NOMO-1 treated with dmso at 0.1 percent for 144 hours (cell line): ENCODE data around the gene IMPDH2.

ENCODE experiments used
- DNase-seq: peaks from one replicate; lab custom pipeline; 2025; ENCODE audit not compliant: unreplicated experiment; lab: John Stamatoyannopoulos, UW

The IMPDH2 gene

DNA sequence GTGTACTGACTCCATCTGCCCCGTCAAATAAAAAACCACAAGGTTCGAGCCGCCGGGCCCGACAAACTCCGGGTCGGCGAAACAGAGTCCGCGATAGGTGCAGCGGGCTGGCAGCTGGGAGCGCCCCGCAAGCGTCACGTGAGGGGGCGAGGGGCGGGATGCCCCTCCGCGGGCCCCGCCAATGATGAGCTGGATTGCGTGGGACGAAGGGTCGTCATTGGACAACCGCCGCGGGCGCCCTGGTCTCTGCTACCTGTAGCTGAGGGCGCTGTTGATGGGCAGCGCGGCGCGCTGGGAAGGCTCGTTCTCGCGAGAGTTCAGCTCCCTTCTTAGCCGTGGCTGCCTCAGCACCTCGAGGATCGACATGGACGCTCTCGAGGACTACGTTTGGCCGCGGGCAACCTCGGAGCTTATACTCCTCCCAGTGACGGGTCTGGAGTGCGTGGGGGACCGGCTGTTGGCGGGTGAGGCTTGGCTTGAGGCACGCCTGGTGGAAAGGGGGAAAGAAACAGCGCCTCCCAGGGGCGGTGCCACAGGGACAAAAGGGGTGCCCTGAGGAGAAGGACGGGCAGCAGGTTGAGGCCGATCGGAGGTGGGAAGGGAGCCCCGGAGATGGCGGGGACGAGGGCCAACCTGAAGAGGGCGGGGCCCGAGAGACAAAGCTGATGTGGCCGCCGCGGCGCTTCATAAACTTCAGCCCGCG, 22.0 kb downstream of the IMPDH2 start, which contains the start of gene WDR6:
TSS of gene WDR6 (plus strand) at position 324 of the 703 bp plus-strand sequence. CDS start at position 365, 41 bp downstream.
- peak; percentile 95 for DNase-seq

DNA sequence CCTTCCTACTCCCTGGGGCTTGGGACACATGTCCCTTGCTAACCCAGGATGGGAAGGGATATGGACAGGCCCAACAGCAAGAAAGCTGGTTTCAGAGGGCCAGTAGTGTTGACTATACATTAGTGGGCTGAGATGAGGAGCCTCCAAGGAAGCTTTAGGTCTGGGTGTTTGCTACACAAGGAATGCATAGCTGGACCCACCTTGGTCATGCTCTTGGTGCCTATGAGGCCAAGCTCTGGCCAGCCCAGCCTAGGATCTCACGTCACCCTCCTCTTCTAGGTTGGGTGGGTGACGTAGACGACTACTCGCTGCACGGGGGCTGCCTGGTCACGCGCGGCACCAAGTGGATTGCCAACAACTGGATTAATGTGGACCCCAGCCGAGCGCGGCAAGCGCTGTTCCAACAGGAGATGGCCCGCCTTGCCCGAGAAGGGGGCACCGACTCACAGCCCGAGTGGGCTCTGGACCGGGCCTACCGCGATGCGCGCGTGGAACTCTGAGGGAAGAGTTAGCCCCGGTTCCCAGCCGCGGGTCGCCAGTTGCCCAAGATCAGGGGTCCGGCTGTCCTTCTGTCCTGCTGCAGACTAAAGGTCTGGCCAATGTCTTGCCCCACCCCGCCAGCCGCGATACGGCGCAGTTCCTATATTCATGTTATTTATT, 22.7 kb downstream of the IMPDH2 start:
- DNase-seq, result no peak

DNA sequence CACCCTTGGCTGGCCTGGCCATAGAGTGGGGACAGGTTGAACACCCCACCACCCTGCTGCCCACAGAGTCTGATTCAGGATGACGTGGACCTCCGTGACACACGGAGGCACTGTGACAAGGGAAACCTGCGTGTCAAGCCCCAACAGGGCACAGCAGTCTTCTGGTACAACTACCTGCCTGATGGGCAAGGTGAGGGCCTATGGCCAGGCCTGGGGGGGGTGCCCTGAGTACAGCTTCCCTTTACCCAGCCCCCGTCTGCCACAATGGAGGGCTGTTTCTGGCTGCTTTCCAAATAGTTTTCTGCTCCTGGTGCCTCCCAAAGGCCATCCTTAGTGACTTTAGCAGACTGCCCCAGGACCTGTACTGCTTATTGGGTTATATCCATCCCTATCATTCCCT, 23.2 kb downstream of the IMPDH2 start:
- DNase-seq, result no peak

DNA sequence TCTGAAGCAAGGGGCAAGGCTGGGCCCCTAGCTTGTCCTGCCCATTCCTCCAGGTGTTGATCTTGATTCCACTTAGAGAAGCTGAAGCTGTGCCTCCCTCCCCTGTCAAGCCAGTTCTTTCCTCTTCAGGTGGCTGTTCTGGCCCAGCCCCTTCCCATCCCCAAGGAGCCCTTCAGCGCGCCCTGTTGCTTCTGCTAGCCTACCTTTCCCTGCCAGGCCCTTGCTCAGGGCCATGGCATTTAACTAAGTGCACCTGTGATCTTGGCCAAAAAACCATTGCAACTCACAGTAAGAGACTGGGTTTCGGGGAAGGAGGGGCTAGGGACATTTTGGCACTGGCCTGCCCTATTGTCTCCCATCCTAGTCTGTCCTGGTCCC, 23.9 kb downstream of the IMPDH2 start:
- no peak for DNase-seq

DNA sequence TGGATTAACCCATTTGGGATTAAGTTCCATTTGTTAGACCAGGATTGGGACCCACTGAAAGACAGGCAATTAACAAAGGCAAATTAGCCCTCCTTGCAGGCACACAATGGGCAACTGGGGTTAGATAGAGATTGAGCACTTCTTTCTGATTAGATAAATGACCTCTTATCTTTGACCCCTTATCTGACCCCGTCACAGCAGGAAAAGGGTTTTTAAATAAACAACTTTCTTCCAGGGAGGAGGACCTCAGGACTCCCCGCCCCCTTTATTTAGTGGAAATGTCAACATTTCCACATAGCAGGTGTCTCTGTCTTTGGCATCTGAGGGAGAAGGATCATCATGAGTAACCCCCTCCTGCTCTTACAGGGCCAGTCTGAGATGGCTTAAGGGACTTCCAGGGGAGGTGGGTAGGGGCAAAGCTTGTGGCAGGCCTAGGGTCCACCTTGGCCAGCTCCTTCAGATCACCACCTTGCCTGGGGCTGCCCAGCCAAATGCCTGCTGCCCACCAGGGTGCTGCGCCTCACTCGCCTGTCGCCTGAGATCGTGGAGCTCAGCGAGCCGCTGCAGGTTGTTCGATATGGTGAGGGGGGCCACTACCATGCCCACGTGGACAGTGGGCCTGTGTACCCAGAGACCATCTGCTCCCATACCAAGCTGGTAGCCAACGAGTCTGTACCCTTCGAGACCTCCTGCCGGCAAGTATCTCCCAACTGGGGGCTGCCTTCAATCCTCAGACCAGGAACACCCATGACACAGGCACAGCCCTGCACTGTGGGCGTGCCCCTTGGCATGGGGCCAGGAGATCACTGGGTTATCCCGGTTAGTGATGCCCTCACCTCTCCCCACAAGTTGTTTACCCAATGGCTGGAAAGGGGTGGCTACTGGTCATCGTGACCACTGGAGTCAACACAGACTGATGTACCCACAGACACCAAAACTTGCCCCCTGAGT, 24.6 kb downstream of the IMPDH2 start:
- no peak for DNase-seq

DNA sequence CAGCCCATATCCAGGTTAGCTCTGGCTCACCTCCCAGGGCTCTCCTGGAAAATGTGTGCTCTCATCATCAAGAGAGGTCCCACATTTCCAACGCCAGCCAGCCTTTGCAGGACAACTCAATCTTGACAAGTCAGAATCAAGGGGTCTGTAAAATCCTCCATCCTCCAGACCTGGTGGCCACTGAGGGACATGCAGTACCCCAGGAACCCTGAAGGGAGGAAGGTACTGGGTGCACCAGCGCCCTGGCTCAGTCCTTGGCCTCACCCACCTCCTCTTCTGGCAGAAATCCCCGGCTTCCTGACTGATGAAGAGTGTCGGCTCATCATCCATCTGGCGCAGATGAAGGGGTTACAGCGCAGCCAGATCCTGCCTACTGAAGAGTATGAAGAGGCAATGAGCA, 28.0 kb downstream of the IMPDH2 start:
- no peak for DNase-seq

DNA sequence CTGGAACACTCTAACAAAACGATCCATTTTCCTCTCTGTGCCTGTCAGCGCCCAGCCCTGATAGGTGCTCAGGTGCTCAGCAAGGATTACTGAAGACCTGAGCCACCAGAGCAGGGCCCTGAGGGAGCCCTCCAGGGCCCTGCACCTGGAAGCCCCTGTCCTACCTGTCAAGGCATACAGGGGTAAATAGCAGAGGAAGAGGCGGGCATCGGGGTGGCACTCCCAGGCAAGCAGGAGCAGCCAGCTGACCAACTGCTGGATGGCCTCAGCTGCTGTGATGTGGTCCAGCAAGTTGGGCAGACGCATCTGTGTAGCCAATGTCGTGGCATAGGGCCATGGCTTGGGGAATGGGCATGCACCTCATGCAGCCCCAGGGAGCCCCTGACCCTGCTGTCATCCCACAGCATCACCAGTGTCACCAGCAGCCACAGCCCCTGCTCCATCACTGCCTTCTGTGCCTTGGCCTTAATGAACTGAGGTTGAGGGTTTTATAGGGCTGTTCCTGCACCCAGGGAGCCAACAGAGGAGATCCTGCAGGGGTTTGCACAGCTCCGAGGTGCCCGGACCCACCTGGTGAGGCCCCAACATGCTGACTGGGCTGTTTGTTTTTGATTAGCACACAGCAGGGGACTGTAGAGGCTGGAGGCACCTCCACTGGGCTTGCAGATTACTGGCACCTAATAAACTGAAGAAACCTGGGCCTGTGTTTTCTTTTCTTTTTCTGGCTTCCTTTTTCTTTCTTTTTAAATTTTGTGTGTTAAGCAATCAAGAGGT, 29.9 kb downstream of the IMPDH2 start:
- no peak for DNase-seq

DNA sequence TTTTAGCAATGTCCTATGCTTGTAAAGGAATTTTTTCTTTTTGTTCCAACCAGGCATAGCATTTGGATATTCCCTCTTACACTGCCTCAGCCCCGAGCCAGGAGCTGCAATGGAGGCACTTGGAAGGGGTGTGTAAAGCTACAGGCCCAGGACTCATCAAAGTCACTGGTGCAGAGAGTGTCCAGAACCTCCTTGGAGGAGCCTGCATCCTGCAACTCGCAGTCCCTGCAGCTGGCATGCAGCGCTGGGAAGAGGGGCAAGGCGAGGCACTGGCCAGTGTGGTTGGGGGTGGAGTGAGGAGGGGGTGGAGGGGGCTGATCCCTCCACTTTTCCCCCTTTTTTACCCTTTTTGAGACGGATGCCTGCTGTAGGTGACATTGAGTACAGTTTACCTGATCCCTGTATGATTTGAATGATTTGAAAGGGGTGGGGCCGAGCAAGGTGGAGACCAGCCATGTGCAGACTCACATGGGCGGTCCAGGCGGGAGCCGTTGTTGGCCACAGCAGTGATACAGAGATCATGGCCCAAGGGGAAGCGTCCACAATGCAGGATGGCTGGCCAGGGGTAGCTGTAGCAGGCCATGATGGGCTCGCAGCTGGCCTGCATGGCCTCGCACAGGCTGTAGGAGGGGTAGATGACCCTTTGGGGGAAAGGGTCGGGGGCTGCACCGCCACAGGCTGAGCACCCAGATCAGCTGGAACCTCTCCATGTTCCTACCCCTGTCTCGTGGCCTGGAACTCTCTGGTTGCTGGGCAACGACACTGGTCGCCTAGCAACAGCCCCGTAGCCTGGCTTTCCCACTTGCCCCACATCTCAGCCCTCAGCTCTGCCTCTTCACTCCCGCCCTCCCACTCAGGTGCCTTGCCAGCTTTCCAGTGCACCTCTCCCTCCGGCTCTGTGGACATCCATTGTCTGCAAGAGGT, 31.2 kb downstream of the IMPDH2 start:
- no peak for DNase-seq

DNA sequence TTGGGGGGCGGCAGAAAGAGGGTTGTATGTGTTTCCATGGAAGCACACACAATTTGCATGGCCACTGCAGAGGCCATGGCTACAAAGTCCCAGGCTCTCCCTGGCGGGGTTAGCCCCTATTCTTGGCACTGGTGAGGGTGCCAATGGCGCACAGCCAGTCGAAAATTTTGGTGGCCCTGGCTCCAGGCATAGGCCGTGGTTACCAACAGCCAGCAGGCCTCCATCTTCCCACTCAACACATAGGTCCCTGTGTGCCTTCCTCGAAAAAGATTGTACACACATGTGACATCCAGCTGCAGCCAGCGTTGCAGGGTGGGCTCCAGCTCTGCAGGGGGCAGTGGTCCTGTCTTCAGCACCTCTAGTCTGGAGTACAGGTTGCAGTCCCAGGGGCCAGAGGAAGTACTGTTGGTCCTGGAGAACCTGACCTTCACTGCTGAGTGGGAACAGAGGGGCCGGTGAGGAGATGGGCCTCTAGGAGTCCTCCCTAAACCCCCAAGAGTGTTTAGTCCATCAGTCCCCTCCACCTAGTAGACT, 32.0 kb downstream of the IMPDH2 start:
- DNase-seq, result no peak

DNA sequence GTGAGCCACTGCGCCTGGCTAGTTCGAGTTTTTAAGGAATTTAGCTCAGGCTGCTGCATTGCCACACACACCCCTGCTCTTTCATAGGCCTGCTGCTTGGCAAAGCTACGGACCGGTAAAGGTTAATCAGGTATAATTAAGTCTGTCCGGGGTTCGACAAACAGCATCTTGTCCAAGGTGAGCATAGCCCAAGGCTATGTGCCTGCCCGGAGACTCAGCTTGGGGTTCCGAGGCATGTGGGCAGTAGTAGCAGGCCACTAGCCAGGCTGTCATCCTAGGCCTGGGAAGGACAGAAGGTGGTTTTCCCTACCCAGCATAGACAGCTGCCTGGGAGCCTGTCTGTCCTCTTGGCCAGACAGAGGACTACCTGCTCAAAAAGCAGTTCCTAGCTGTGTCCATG, 32.6 kb downstream of the IMPDH2 start:
- no peak for DNase-seq

DNA sequence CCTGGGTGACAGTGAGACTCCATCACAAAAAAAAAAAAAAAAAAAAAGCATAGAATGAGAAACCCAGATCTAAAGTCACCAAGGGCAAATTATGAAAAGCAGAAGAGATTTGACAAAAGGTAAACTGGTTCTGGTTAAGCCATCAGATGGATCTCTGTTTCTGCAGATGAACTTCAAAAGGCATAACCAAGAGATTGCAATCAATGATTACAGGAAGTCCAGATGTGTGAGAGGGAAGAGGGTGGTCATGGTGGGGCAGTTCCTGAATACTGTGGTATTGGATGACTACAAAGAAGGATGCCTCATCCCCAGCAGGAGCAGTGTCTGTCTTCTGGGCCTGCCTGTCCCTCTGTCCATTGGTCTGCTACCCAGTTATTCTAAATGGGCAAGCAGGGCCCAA, 35.4 kb downstream of the IMPDH2 start:
- DNase-seq, result no peak

DNA sequence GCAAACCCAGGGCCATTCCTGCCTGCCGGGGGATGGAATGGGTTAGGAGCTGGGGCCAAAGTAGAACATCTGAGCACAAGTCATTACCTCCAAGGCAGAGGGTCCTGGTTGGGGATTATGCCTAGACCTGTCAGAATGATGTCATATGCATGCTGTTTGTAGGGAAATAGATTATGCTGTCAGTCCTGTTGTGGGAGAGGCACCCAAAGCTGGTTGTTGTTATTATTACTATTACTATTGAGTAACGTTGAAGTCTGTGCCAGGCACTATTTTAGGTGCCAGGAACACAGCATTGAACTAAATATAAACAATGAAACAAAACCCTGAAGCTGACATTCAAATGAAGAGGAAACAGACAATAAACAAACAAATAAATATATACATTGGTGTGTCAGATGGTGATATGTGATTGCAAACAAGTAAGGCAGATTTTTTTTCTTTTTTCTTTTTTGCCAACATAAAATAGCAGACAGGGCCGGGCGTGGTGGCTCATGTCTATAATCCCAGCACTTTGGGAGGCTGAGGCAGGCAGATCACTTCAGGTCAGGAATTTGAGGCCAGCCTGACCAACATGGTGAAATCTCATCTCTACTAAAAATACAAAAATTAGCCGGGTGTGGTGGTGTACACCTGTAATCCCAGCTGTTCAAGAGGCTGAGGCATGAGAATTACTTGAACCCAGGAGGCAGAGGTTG, 37.2 kb downstream of the IMPDH2 start:
- no peak for DNase-seq

DNA sequence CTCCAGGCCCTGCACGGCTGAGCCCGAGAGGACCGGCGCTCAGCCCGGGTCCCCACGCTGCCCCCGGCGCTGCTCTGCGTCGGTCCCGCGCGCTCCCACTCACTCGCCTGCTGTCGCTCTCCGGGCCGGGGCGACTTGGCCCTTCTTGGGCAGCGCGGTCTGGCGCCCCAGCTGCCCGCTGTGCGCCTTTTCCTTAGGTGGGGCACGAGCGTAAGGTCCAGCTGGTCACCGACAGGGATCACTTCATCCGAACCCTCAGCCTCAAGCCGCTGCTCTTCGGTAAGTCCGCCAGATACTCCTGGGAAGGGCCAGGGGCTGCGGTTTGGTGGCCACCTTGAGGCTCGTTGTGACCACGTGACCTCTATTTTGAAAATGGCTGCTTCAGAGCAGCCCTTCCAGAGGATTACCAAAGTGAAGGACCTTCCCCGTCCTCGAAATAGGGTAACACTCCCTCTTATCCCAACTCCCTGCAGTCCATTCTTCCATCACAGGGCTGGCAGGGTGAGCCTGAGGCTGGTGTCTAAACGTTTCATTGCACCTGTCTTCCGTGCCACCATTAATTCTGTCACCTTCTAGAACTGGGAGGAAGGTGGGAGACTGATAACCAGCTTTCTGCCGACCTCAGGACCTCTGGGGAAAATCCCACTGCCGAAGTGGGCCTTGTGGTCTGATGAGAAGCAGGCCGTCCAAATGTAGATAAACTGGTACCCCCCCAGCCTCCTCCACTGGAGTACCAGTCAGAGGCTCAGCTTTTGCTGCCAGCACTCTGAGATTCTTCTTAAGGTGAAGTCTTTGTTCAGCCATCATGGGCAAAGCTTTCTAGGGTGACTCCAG, 38.3 kb downstream of the IMPDH2 start:
- no peak for DNase-seq

DNA sequence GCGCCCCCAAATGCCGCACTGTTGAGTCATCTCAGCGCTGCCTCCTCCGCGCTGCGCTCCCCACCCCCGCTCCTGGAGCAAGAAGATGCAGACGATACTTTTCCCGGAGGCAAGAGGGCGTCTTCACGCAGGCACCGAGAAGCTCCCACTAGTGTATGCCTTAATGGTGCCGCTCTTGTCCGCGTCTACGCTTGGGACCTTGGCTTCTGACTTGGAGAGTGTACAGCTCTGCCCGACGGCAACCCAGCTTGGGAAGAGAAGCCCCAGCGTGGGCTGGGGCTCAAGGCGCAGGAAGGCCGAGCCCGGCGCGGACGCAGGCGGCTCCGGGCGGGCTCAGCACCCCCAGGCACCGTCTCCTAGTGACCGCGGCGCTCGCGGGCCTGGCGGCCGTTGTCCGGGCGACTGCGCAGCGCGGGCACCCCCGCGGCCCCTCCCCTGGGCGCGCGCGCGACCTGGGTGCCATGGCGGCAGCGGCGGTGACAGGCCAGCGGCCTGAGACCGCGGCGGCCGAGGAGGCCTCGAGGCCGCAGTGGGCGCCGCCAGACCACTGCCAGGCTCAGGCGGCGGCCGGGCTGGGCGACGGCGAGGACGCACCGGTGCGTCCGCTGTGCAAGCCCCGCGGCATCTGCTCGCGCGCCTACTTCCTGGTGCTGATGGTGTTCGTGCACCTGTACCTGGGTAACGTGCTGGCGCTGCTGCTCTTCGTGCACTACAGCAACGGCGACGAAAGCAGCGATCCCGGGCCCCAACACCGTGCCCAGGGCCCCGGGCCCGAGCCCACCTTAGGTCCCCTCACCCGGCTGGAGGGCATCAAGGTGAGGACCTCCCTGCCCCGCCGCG, 39.2 kb downstream of the IMPDH2 start, which contains the start of gene P4HTM:
TSS of gene P4HTM (plus strand) at position 446 of the 840 bp plus-strand sequence. CDS start at position 462, 16 bp downstream.
- DNase-seq, result peak; percentile 55

DNA sequence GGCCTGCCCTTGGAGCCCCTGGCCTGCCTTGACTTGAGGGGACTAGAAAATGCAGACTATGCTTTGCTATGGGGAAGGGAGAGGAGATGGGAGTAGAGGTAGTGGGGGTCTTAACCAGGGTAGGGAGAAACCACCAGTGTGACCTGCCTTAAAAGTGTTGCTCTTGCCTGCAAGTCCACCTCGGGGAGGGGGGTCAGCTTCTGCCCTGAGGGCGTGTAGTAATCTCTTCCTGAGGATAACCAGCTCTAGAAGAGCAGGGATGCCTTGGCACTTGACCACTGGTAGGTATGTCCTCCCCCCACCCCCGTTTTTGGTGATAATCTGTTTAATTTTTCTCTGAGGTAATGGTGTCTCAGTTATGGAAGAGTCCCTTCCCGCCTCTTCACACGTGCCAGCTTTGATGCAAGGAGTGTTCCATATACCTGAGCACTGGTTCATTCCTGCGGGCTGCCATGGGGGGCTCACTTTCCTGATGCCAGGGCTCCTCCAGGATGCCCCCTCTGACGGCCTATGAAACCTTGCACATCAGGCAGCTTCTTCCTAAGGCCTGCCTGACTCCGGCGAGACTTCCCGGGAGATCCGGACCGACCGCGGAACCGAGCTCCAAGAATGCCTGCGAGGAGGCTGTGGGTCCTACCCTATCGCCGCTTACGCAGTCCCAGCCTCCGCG, 39.9 kb downstream of the IMPDH2 start:
- DNase-seq, result no peak

DNA sequence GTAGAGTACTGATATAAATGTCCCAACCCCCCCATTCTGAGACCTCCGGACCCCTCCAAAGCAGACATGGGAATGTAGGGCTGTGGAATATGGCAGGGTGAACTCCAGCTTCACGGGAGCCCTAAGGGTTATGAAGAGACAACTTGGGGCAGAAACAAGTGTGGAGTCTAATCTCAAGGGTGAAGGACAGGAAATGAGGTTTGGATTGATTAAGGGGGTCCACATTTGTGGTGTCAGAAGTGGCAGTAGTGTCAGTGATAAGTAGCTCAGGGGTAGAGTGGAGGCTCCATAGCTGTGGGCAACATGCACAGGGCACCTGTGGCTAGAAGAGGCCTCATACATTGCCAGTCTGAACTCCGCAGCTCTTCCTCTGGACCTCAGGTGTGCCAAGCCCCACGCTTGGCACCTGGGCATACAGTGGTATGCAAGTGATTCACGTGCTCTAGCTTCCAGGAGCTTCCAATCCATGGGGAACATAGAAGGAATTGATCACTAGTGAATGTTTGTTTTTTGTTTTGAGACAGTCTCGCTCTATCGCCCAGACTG, 43.3 kb downstream of the IMPDH2 start:
- DNase-seq, result no peak
